Kidney epithelial cell (primary cell): Measurements from ENCODE around the gene THSD4. TPM values are rescaled to one million over a fixed set of nuclear protein-coding genes. Genes with fewer than 3 reads are reported as not detected.

Source experiments
- DNase-seq: peaks from one replicate; pipeline ENCODE4 v3.0.0-alpha.2; 2010; ENCODE audit warnings: low read depth
- H3K27me3 ChIP-seq: 2 replicates; pipeline ENCODE4 v1.6.0; 2011; ENCODE audit warnings: low read length; ENCODE audit not compliant: control insufficient read depth, insufficient read depth
- H3K36me3 ChIP-seq: 2 replicates; pipeline ENCODE4 v1.5.1; 2011; ENCODE audit warnings: low read length; ENCODE audit not compliant: control insufficient read depth, insufficient read depth
- H3K4me3 ChIP-seq: 2 replicates; pipeline ENCODE4 v1.5.1; 2011; ENCODE audit warnings: low read depth, mild to moderate bottlenecking, control low read depth, low read length
- total RNA-seq: library from RNA; depleted of rRNA; stranded (reverse); fragments of >200 nt; gene quantifications from 2 replicates; pipeline ENCODE4 v1.2.3, GENCODE V29; 2015
- TF ChIP-seq, protein P1 (sequence below): IDR thresholded peaks from 2 replicates; pipeline ENCODE4 v1.5.1; 2011; ENCODE audit warnings: mild to moderate bottlenecking, moderate library complexity, low read length, control low read depth, inconsistent platforms; ENCODE audit not compliant: insufficient read depth, poor library complexity, severe bottlenecking

The THSD4 gene
- total RNA-seq, 1 donor from 2014 or later, result 17.7 TPM

DNA sequence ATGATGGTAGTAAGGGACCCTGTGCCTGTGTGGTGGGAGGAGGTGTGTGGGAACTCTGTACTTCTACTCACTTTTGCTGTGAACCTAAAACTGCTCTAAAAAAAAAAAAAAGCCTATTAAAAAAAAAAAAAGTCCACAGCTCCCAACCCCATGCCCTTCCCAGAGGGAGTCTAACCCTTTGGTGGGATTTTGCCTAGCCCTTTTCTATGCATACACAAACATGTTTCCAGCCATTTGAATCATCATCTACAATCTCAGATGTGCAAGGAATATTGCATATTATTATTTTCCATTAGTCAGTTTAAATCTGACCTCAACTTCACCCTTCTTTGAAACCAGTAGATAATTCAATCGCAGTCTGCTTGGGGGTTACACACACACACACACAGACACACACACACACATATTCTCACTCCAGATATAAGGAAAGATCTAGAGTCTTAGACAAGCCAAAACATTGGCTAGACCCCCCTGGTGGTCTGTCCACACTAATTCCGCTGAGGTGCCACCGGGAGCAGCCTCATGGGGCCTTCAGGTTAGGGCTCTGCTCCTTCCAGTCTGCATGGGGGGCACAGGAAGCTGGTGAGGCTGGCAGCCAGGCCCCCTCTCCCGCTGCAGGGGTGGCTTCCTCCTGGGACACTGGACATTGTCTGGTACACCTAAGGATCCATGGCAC lies 619.6 kb downstream of the THSD4 start:
- no peak for DNase-seq
- Histone ChIP-seq H3K4me3 (no peak overlapping the region), H3K36me3 (no peaks in the 10 kb centered on the region), H3K27me3 (no peaks in the 10 kb centered on the region)
- TF ChIP-seq, protein P1, sequence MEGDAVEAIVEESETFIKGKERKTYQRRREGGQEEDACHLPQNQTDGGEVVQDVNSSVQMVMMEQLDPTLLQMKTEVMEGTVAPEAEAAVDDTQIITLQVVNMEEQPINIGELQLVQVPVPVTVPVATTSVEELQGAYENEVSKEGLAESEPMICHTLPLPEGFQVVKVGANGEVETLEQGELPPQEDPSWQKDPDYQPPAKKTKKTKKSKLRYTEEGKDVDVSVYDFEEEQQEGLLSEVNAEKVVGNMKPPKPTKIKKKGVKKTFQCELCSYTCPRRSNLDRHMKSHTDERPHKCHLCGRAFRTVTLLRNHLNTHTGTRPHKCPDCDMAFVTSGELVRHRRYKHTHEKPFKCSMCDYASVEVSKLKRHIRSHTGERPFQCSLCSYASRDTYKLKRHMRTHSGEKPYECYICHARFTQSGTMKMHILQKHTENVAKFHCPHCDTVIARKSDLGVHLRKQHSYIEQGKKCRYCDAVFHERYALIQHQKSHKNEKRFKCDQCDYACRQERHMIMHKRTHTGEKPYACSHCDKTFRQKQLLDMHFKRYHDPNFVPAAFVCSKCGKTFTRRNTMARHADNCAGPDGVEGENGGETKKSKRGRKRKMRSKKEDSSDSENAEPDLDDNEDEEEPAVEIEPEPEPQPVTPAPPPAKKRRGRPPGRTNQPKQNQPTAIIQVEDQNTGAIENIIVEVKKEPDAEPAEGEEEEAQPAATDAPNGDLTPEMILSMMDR, result no peak

GRCh38 chr15:71735385-71735757 lies 620.1 kb downstream of the THSD4 start:
- DNase-seq, result no peak
- TF ChIP-seq, protein P1, result no peak

GRCh38 chr15:71736286-71736947 lies 621.1 kb downstream of the THSD4 start:
- Histone ChIP-seq H3K36me3 (no peaks in the 10 kb centered on the region), H3K4me3 (no peak overlapping the region), H3K27me3 (no peaks in the 10 kb centered on the region)
- no peak for DNase-seq
- TF ChIP-seq, protein P1, result no peak

More at GRCh38 chr15:71735385-71735757, 620.1 kb downstream of the THSD4 start:
- no peak overlapping the region for H3K4me3 ChIP-seq
- H3K27me3 ChIP-seq, result no peaks in the 10 kb centered on the region
- H3K36me3 ChIP-seq, result no peaks in the 10 kb centered on the region

- no peaks in the 10 kb centered on the region for H3K36me3 ChIP-seq
- TF ChIP-seq, protein P1, result no peak
- DNase-seq, result no peak
- no peaks in the 10 kb centered on the region for H3K27me3 ChIP-seq
- no peak overlapping the region for H3K4me3 ChIP-seq
Measured at GRCh38 chr15:71737761-71738160, 622.5 kb downstream of the THSD4 start.

- Histone ChIP-seq H3K36me3 (no peaks in the 10 kb centered on the region), H3K27me3 (no peaks in the 10 kb centered on the region), H3K4me3 (no peak overlapping the region)
- DNase-seq, result no peak
- TF ChIP-seq, protein P1, result no peak
Measured at GRCh38 chr15:71739355-71739754, 624.1 kb downstream of the THSD4 start.
